CMK (cell line): Measurements from ENCODE around the gene EYA2.

Experiments
- DNase-seq: peaks from one replicate; pipeline ENCODE4 v3.0.0-alpha.2; 2010; ENCODE audit warnings: low read depth

EYA2 gene

GRCh38 chr20:47141941-47142773, 247.5 kb downstream of the EYA2 start:
- DNase-seq: no peak

- DNase-seq: no peak
Measured at GRCh38 chr20:47142774-47143170, 248.1 kb downstream of the EYA2 start.

- DNase-seq: no peak
Measured at GRCh38 chr20:47143657-47144056, 249.0 kb downstream of the EYA2 start.

GRCh38 chr20:47144463-47144862, 249.8 kb downstream of the EYA2 start:
- DNase-seq: no peak

- DNase-seq: no peak
Measured at GRCh38 chr20:47146686-47147085, 252.0 kb downstream of the EYA2 start.

- DNase-seq: no peak
Measured at GRCh38 chr20:47148059-47148458, 253.4 kb downstream of the EYA2 start.

GRCh38 chr20:47149939-47150338, 255.3 kb downstream of the EYA2 start:
- no peak for DNase-seq

- DNase-seq: no peak
Measured at GRCh38 chr20:47150403-47151152, 255.9 kb downstream of the EYA2 start.

GRCh38 chr20:47152068-47152467, 257.4 kb downstream of the EYA2 start:
- DNase-seq: no peak

GRCh38 chr20:47154089-47154488, 259.4 kb downstream of the EYA2 start:
- DNase-seq: no peak

- no peak for DNase-seq
Measured at GRCh38 chr20:47156301-47157137, 261.9 kb downstream of the EYA2 start.

- no peak for DNase-seq
Measured at GRCh38 chr20:47159166-47159565, 264.5 kb downstream of the EYA2 start.

GRCh38 chr20:47160240-47160639, 265.6 kb downstream of the EYA2 start:
- no peak for DNase-seq

GRCh38 chr20:47160992-47161391, 266.3 kb downstream of the EYA2 start:
- DNase-seq: no peak

GRCh38 chr20:47161411-47161810, 266.8 kb downstream of the EYA2 start:
- no peak for DNase-seq

GRCh38 chr20:47164140-47164539, 269.5 kb downstream of the EYA2 start:
- no peak for DNase-seq

- DNase-seq: no peak
Measured at GRCh38 chr20:47165376-47165865, 270.8 kb downstream of the EYA2 start.

GRCh38 chr20:47167846-47168245, 273.2 kb downstream of the EYA2 start:
- DNase-seq: no peak

- DNase-seq: no peak
Measured at GRCh38 chr20:47172579-47172978, 277.9 kb downstream of the EYA2 start.

- no peak for DNase-seq
Measured at GRCh38 chr20:47173596-47174216, 279.1 kb downstream of the EYA2 start.

GRCh38 chr20:47174456-47175243, 280.0 kb downstream of the EYA2 start:
- DNase-seq: no peak
